Heart right ventricle (tissue), 16 donors: ENCODE results near the gene CFI. TPM values are rescaled to one million over a fixed set of nuclear protein-coding genes. Genes with fewer than 3 reads are reported as not detected.

Experiments
- ATAC-seq, 8 donors: fragments of 200-7000 bp; cut with Tn5 transposase; one replicate each; pipeline ENCODE4 v1.9.1; 2020; ENCODE audit warnings: mild to moderate bottlenecking in 8 of 8, moderate library complexity in 8 of 8, moderate number of reproducible peaks in 1 of 8
- DNase-seq, 2 donors: peaks; one replicate each; pipeline ENCODE4 v3.0.0-alpha.2; 2020
- H3K27ac ChIP-seq, 10 donors: fragments of 200-600 bp; sonication (generic) in 2 of 10; one replicate each; pipeline versions ENCODE4 v1.5.0 to v1.8.0; 2020 to 2022; ENCODE audit warnings: mild to moderate bottlenecking in 3 of 10
- H3K27me3 ChIP-seq, 7 donors: fragments of 200-600 bp; one replicate each; pipeline ENCODE4 v1.8.0; 2021 to 2022; ENCODE audit warnings: mild to moderate bottlenecking in 2 of 7
- H3K36me3 ChIP-seq, 9 donors: fragments of 200-600 bp; sonication (generic) in 1 of 9; one replicate each; pipeline versions ENCODE4 v1.5.0 to v1.8.0; 2020 to 2022; ENCODE audit warnings: mild to moderate bottlenecking in 2 of 9
- H3K4me1 ChIP-seq, 9 donors: fragments of 200-600 bp; sonication (generic) in 1 of 9; one replicate each; pipeline versions ENCODE4 v1.5.0 to v1.8.0; 2020 to 2022; ENCODE audit warnings: mild to moderate bottlenecking in 4 of 9
- H3K4me3 ChIP-seq, 10 donors: fragments of 200-600 bp; sonication (generic) in 2 of 10; one replicate each; pipeline versions ENCODE4 v1.5.0 to v1.8.0; 2020 to 2022; ENCODE audit warnings: mild to moderate bottlenecking in 7 of 10, moderate library complexity in 2 of 10
- H3K9me3 ChIP-seq, 11 donors: fragments of 200-600 bp in 10 of 11; sonication (generic) in 2 of 11; one replicate each; pipeline versions ENCODE4 v1.5.0 to v1.8.0; 2013 to 2022; ENCODE audit warnings: mild to moderate bottlenecking in 2 of 11, control low read depth in 1 of 11, moderate library complexity in 1 of 11
- WGBS, 2 donors: extraction: QIAGEN DNeasy Blood & Tissue Kit; methylation state at CpG; one replicate each; pipeline ENCODE4 v1.1.7; 2013; ENCODE audit warnings: inconsistent platforms in 1 of 2; 5-methylcytosine and 5-hydroxymethylcytosine counted together
- intact Hi-C, 10 donors: fragments of 100-400 bp; cut with DNase I; formaldehyde crosslinking; loops; one replicate each; pipeline versions ENCODE4 v1.11.1 to v1.14.2; 2022
- polyA plus RNA-seq, 2 donors: library from polyadenylated mRNA; stranded (reverse); fragments of 200-250 nt; gene quantifications; one replicate each; pipeline ENCODE4 v1.2.3, GENCODE V29; 2013
- total RNA-seq, 10 donors: library from RNA; stranded (reverse); fragmentation: NEBNext Ultra II Directional in 3 of 10; extraction: Animal tissue kit (Norgen Biotek cat#: 25700) in 3 of 10; gene quantifications; one replicate each; pipeline versions ENCODE4 v1.2.1 to v1.2.4, GENCODE V29; 2021 to 2023
- TF ChIP-seq, protein P1 (sequence below), 9 donors: fragments of 200-600 bp; sonication (generic) in 2 of 9; IDR thresholded peaks; one replicate each; pipeline versions ENCODE4 v1.5.0 to v1.8.0; 2021 to 2022; ENCODE audit warnings: antibody characterized with exemption in 9 of 9, mild to moderate bottlenecking in 5 of 9, moderate library complexity in 1 of 9
- donor health status: Arrhythmogenic right ventricular cardiomyopathy.
- donor health status: ischemic (EF 13 %, LVEDD 7.1; RV severe dilation, severe dysfunction).
- donor health status: healthy with polysubstance abuse.
- donor health status: DM: no; HTN: yes; CAD: no.
- donor health status: DM: no; HTN: no; CAD: no.
- donor health status: ischemic (EF 25% LVEDD 6.9; RV normal size, moderate dysfunction).
- donor health status: ischemic (EF 25% LVEDD 5.7; RV mildly dilated, moderate dysfunction).
- donor health status: healthy.
- donor health status: DM: yes; HTN: yes; CAD: no.
- donor health status: Ischemic cardiomyopathy.
- donor health status: ischemic (EF 35%, LVEDD 5.7; RV mildly dilated, moderate dysfunction).
- donor health status: nonischemic (EF 11% LVEDD 7.7; RV severe dilation, severe dysfunction).
- donor health status: DM: yes; HTN: yes; CAD: no.
- donor health status: PGD.
- donor health status: ischemic (EF 29% LVEDD 5.4; RV normal size, mild dysfunction).
- donor health status: nonischemic (EF 23%, LVEDD 6.1; RV moderate dilation, normal function).

Gene CFI
- total and polyA plus RNA-seq, 12 donors, result 5.2 to 16.6 (median 10.5) TPM

DNA sequence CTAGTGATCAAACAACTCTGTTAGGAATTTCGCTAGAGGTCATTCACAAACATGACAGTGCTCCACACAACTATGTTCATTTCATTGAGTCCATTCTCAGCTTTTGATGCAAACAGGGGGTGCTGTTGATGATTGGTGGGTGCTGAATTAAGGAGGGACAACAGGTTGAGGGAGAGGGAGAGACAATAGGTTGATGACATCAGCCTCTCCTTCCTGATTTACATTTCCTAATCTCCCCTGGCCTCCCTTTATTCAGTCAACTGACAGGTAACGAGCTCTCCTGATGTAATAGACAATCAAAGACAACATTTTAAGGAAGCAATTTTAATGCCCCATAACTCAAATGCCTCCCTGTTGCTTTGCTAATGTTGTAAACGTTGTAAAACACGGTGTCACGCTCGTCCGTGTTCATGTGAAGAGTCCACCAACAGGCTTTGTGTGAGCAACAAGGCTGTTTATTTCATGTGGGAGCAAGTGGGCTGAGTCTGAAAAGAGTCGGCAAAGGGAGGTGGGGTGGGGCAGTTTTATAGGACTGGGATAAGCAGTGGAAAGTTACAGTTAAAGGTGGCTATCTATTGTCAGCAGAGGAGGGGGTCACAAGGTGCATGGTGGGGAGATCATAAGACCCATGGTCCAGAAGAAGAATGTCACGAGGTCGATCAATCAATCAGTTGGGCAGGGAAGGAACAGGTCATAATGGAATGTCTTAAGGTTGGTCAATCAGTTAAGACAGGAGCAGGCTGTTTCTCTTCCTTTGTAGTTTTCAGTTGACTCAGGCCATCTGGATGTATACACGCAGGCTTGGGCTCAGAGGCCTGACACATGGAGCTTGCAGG, 9.0 kb upstream of the CFI start:
- 73 to 74% methylated on average over 11 of the region's 11 CpGs for WGBS, 2 donors
- H3K4me1 ChIP-seq, result peaks cover 0 to 11% (median 4%) of the 10 kb centered on the region in 9 donors
- ATAC-seq (no peak), DNase-seq (no peak)
- H3K27me3 ChIP-seq, result no peaks in the 10 kb centered on the region
- TF ChIP-seq, protein P1, sequence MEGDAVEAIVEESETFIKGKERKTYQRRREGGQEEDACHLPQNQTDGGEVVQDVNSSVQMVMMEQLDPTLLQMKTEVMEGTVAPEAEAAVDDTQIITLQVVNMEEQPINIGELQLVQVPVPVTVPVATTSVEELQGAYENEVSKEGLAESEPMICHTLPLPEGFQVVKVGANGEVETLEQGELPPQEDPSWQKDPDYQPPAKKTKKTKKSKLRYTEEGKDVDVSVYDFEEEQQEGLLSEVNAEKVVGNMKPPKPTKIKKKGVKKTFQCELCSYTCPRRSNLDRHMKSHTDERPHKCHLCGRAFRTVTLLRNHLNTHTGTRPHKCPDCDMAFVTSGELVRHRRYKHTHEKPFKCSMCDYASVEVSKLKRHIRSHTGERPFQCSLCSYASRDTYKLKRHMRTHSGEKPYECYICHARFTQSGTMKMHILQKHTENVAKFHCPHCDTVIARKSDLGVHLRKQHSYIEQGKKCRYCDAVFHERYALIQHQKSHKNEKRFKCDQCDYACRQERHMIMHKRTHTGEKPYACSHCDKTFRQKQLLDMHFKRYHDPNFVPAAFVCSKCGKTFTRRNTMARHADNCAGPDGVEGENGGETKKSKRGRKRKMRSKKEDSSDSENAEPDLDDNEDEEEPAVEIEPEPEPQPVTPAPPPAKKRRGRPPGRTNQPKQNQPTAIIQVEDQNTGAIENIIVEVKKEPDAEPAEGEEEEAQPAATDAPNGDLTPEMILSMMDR (IDR thresholded peaks at IDR 0.05), result no peak
- no peaks in the 10 kb centered on the region for H3K36me3 ChIP-seq
- H3K4me3 ChIP-seq, result no peak overlapping the region
- intact Hi-C loops, result loop anchor here in 4 of 10 donors (10.0 kb wide), 4 partner anchors 106 to 266 kb away; partner anchors contain the start of gene CASP6 (in 2 of the 4)
- H3K27ac ChIP-seq, result no peak overlapping the region
- H3K9me3 ChIP-seq, result no peaks in the 10 kb centered on the region

DNA sequence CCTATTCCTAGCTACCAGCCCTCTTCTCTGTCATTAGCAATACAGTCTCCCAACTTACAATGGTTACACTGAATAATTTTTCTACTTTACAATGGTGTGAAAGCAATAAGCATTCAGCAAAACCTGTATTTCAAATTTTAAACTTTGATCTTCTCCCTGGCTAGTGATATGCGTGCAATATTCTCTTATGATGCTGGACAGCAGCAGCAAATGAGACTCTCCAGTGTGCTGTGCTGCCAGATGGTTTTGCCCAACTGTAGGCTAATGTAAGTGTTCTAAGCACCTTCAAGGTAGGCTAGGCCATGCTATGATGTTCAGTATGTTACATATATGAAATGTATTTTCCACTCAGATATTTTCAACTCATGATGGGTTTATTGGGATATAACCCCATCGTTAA, 7.9 kb upstream of the CFI start:
- no peak overlapping the region for H3K4me3 ChIP-seq
- ATAC-seq (no peak), DNase-seq (no peak)
- H3K9me3 ChIP-seq, result no peaks in the 10 kb centered on the region
- H3K27ac ChIP-seq, result no peak overlapping the region
- WGBS, 2 donors, result 93 to 98% methylated on average over 2 of the region's 2 CpGs
- intact Hi-C loops, result loop anchor here in 4 of 10 donors (5.0 to 10.0 kb wide), 5 partner anchors 105 to 387 kb away; partner anchors contain the start of gene CASP6 (in 3 of the 4)
- H3K36me3 ChIP-seq, result no peaks in the 10 kb centered on the region
- H3K27me3 ChIP-seq, result no peaks in the 10 kb centered on the region
- TF ChIP-seq, protein P1 (IDR thresholded peaks at IDR 0.05), result no peak
- peaks cover 0 to 4% (median 1%) of the 10 kb centered on the region in 9 donors for H3K4me1 ChIP-seq

DNA sequence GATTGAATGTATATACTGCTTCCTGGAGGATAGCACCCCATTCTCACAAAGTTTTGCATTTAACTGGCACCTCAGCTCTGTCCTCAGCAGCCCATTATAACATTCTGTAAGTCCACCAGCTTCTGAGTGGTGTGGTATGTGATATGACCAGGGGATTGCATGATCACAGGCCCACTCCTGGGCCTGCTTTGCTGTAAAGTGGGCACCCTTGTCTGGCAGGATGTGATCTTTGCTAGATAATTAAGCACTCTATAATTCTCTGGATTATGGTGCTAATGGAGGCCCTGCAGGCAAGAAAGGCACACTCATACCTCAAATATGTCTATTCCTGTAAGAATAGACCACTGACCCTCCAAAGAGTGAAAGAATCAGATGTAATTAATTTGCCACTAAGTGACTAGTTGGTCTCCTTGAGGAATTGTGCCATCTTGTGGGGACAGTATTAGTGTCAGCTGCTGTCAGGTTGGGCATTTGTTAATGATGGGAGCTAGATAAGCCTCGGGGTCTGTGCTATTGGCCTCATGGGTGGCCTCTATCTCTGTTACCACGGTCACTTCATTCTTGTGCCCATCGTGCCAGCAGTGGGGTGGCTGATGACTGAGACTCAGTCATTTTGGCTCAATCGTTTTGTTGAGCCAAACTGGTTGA, 2.2 kb upstream of the CFI start:
- intact Hi-C loops, result loop anchor here in 3 of 10 donors (5.0 to 10.0 kb wide), 3 partner anchors 72 to 102 kb away; partner anchors contain the start of genes CASP6 (in 3 of the 3) and PLA2G12A (in 2 of the 3)

More for the DNA sequence above, 2.2 kb upstream of the CFI start:
- ATAC-seq (peak in 1 of 8 donors; percentile 35), DNase-seq (no peak)
- no peaks in the 10 kb centered on the region for H3K36me3 ChIP-seq
- H3K27me3 ChIP-seq, result no peaks in the 10 kb centered on the region
- no peak overlapping the region for H3K4me3 ChIP-seq
- no peaks in the 10 kb centered on the region for H3K9me3 ChIP-seq
- peaks cover 0 to 13% (median 3%) of the 10 kb centered on the region in 9 donors for H3K4me1 ChIP-seq
- no peak overlapping the region for H3K27ac ChIP-seq
- 18 to 30% methylated on average over 4 of the region's 4 CpGs for WGBS, 2 donors
- TF ChIP-seq, protein P1 (IDR thresholded peaks at IDR 0.05), result peak in 7 of 9 donors; percentile 37 to 55 (median 41)
